Measurements from ENCODE around the gene STK11. TPM values are rescaled to one million over a fixed set of nuclear protein-coding genes. Genes with fewer than 3 reads are reported as not detected.

Gene STK11
- total RNA-seq, 2 donors from 2014 or later = 60.2 to 70.0 TPM

GRCh38 chr19:1228161-1228957, 22.8 kb downstream of the STK11 start:
- Histone ChIP-seq H3K27me3 (replicated peaks; ENCODE audit: insufficient read depth) (no peaks in the 10 kb centered on the region), H3K27ac (no peak overlapping the region), H3K9me3 (no peaks in the 10 kb centered on the region), H3K4me3 (no peak overlapping the region), H3K36me3 (peaks cover 28% of the 10 kb centered on the region), H3K4me1 (ENCODE audit: control insufficient read depth in 1 of 2, low read depth in 2 of 2) (peaks cover 5 to 11% of the 10 kb centered on the region in 2 donors)
- TF ChIP-seq CTCF (IDR thresholded peaks at IDR 0.05) = no peak
- no peak for ATAC-seq (ENCODE audit: insufficient number of reproducible peaks, low FRiP score, low read depth)
- no peak for DNase-seq (ENCODE audit: low spot score)

- DNase-seq (ENCODE audit: low spot score) (no peak), ATAC-seq (ENCODE audit: insufficient number of reproducible peaks, low FRiP score, low read depth) (no peak)
- H3K27me3 ChIP-seq (replicated peaks; ENCODE audit: insufficient read depth) = no peaks in the 10 kb centered on the region
- no peak for TF ChIP-seq CTCF (IDR thresholded peaks at IDR 0.05)
- peaks cover 28% of the 10 kb centered on the region for H3K36me3 ChIP-seq
- peaks cover 5 to 11% of the 10 kb centered on the region in 2 donors for H3K4me1 ChIP-seq (ENCODE audit: control insufficient read depth in 1 of 2, low read depth in 2 of 2)
- H3K27ac ChIP-seq = no peak overlapping the region
- no peaks in the 10 kb centered on the region for H3K9me3 ChIP-seq
- H3K4me3 ChIP-seq = no peak overlapping the region
Measured at GRCh38 chr19:1229056-1229923, 23.7 kb downstream of the STK11 start.

- H3K4me3 ChIP-seq = no peak overlapping the region
- no peak for DNase-seq (ENCODE audit: low spot score)
- no peak for TF ChIP-seq CTCF (IDR thresholded peaks at IDR 0.05)
- H3K9me3 ChIP-seq = no peaks in the 10 kb centered on the region
- no peak overlapping the region for H3K27ac ChIP-seq
- no peak for ATAC-seq (ENCODE audit: insufficient number of reproducible peaks, low FRiP score, low read depth)
- peaks cover 5 to 11% of the 10 kb centered on the region in 2 donors for H3K4me1 ChIP-seq (ENCODE audit: control insufficient read depth in 1 of 2, low read depth in 2 of 2)
- peaks cover 25% of the 10 kb centered on the region for H3K36me3 ChIP-seq
- H3K27me3 ChIP-seq (replicated peaks; ENCODE audit: insufficient read depth) = no peaks in the 10 kb centered on the region
Measured at GRCh38 chr19:1229924-1230782, 24.6 kb downstream of the STK11 start.

- Histone ChIP-seq H3K27ac (no peak overlapping the region), H3K36me3 (peaks cover 22% of the 10 kb centered on the region), H3K9me3 (no peaks in the 10 kb centered on the region), H3K4me3 (no peak overlapping the region), H3K4me1 (ENCODE audit: control insufficient read depth in 1 of 2, low read depth in 2 of 2) (peaks cover 5 to 11% of the 10 kb centered on the region in 2 donors), H3K27me3 (replicated peaks; ENCODE audit: insufficient read depth) (no peaks in the 10 kb centered on the region)
- ATAC-seq (ENCODE audit: insufficient number of reproducible peaks, low FRiP score, low read depth) = no peak
- no peak for DNase-seq (ENCODE audit: low spot score)
- TF ChIP-seq CTCF (IDR thresholded peaks at IDR 0.05) = no peak
Measured at GRCh38 chr19:1230783-1231489, 25.4 kb downstream of the STK11 start.
